OCI-LY1 (cell line): ENCODE measurements around the gene CLDN5.

ENCODE experiments used
- H2AFZ ChIP-seq: fragments of 200-600 bp; sonication (generic), shearing (Covaris generic); 2 replicates; pipeline ENCODE4 v1.6.0; 2014; ENCODE audit warnings: antibody characterized with exemption, mild to moderate bottlenecking, low read length
- H3F3A ChIP-seq: fragments of 200-600 bp; sonication (generic), shearing (Covaris generic); 2 replicates; pipeline ENCODE4 v1.6.0; 2014; ENCODE audit warnings: mild to moderate bottlenecking, antibody characterized with exemption, low read length, moderate library complexity; ENCODE audit not compliant: insufficient read depth
- H3K27ac ChIP-seq: fragments of 200-600 bp; sonication (generic); 2 replicates; pipeline ENCODE4 v1.5.1; 2014; ENCODE audit warnings: low read length, mixed run types, mild to moderate bottlenecking, low read depth; ENCODE audit not compliant: poor library complexity, severe bottlenecking
- H3K27me3 ChIP-seq: fragments of 200-600 bp; sonication (generic); 2 replicates; pipeline ENCODE4 v1.6.0; 2014; ENCODE audit warnings: antibody characterized with exemption, mild to moderate bottlenecking, low read length, moderate library complexity; ENCODE audit not compliant: insufficient read depth
- H3K36me3 ChIP-seq: fragments of 200-600 bp; sonication (generic); 2 replicates; pipeline ENCODE4 v1.6.1; 2014; ENCODE audit warnings: mild to moderate bottlenecking, antibody characterized with exemption, low read length, moderate library complexity, mixed read lengths; ENCODE audit not compliant: insufficient read depth
- H3K4me1 ChIP-seq: fragments of 200-600 bp; sonication (generic); 2 replicates; pipeline ENCODE4 v1.5.1; 2014; ENCODE audit warnings: mild to moderate bottlenecking, low read length, moderate library complexity; ENCODE audit not compliant: insufficient read depth, severe bottlenecking
- H3K4me2 ChIP-seq: fragments of 200-600 bp; sonication (generic), shearing (Covaris generic); 2 replicates; pipeline ENCODE4 v1.6.1; 2014; ENCODE audit warnings: low read length
- H3K4me3 ChIP-seq: fragments of 200-600 bp; sonication (generic); 2 replicates; pipeline ENCODE4 v1.5.1; 2014; ENCODE audit warnings: low read length, low read depth, mild to moderate bottlenecking, mixed read lengths; ENCODE audit not compliant: poor library complexity, severe bottlenecking
- H3K79me2 ChIP-seq: fragments of 200-600 bp; shearing (Covaris generic); 2 replicates; pipeline ENCODE4 v1.6.1; 2016; ENCODE audit warnings: mixed run types, low read length, mixed read lengths; ENCODE audit not compliant: insufficient read depth
- H3K9ac ChIP-seq: fragments of 200-600 bp; sonication (generic), shearing (Covaris generic); 2 replicates; pipeline ENCODE4 v1.6.1; 2014; ENCODE audit warnings: mild to moderate bottlenecking, low read length, mixed read lengths
- H3K9me2 ChIP-seq: fragments of 200-600 bp; sonication (generic), shearing (Covaris generic); 2 replicates; pipeline ENCODE4 v1.6.1; 2014; ENCODE audit warnings: low read depth, mild to moderate bottlenecking, low read length, mixed read lengths
- H3K9me3 ChIP-seq: fragments of 200-600 bp; shearing (Covaris generic); 2 replicates; pipeline ENCODE4 v1.6.1; 2014; ENCODE audit warnings: low read length, mixed read lengths
- H4K20me1 ChIP-seq: fragments of 200-600 bp; sonication (generic), shearing (Covaris generic); 2 replicates; pipeline ENCODE4 v1.6.0; 2016; ENCODE audit warnings: mild to moderate bottlenecking, low read length; ENCODE audit not compliant: insufficient read depth
- CTCF ChIP-seq: fragments of 200-600 bp; sonication (generic), shearing (Covaris generic); IDR thresholded peaks from 2 replicates; pipeline ENCODE4 v1.5.1; 2017; ENCODE audit warnings: mild to moderate bottlenecking, antibody characterized with exemption, low read length, moderate library complexity, mixed read lengths
- EZH2 ChIP-seq: fragments of 200-600 bp; sonication (generic), shearing (Covaris generic); IDR thresholded peaks from 2 replicates; pipeline ENCODE4 v1.8.0; 2017; ENCODE audit warnings: borderline replicate concordance, mixed run types, mild to moderate bottlenecking, antibody characterized with exemption, low read length, moderate library complexity, mixed read lengths

CLDN5 gene

GRCh38 chr22:19555651-19556050 lies 31.4 kb upstream of the CLDN5 start:
- no peak for TF ChIP-seq EZH2
- TF ChIP-seq CTCF = no peak
- H3K27me3 ChIP-seq = peaks cover 7% of the 10 kb centered on the region; the same call in 1 of the 2 replicates
- no peaks in the 10 kb centered on the region for H3K79me2 ChIP-seq
- no peak overlapping the region for H3K27ac ChIP-seq
- H3K4me3 ChIP-seq = no peak overlapping the region
- H3K9me2 ChIP-seq = no peaks in the 10 kb centered on the region
- no peak overlapping the region for H3K4me2 ChIP-seq
- H3K9ac ChIP-seq = no peak overlapping the region
- no peaks in the 10 kb centered on the region for H4K20me1 ChIP-seq
- no peaks in the 10 kb centered on the region; the same call in 1 of the 2 replicates for H3K36me3 ChIP-seq
- H3K9me3 ChIP-seq = no peaks in the 10 kb centered on the region; the same call in 1 of the 2 replicates
- H3K4me1 ChIP-seq = no peaks in the 10 kb centered on the region
- H3F3A ChIP-seq = no peaks in the 10 kb centered on the region
- H2AFZ ChIP-seq = no peak overlapping the region

- no peak overlapping the region for H3K4me2 ChIP-seq
- H3K36me3 ChIP-seq = no peaks in the 10 kb centered on the region; the same call in 1 of the 2 replicates
- H3K4me3 ChIP-seq = no peak overlapping the region
- H3K9me2 ChIP-seq = no peaks in the 10 kb centered on the region
- no peak overlapping the region for H2AFZ ChIP-seq
- no peaks in the 10 kb centered on the region for H3F3A ChIP-seq
- H3K9me3 ChIP-seq = no peaks in the 10 kb centered on the region; the same call in 1 of the 2 replicates
- no peaks in the 10 kb centered on the region for H3K4me1 ChIP-seq
- peaks cover 7% of the 10 kb centered on the region; the same call in 1 of the 2 replicates for H3K27me3 ChIP-seq
- TF ChIP-seq CTCF (no peak), EZH2 (no peak)
- H4K20me1 ChIP-seq = no peaks in the 10 kb centered on the region
- no peak overlapping the region for H3K27ac ChIP-seq
- H3K9ac ChIP-seq = no peak overlapping the region
- H3K79me2 ChIP-seq = no peaks in the 10 kb centered on the region
Observed at GRCh38 chr22:19554834-19555404, 30.7 kb upstream of the CLDN5 start.

- Histone ChIP-seq H2AFZ (no peak overlapping the region), H3F3A (no peaks in the 10 kb centered on the region), H4K20me1 (no peaks in the 10 kb centered on the region), H3K4me3 (no peak overlapping the region), H3K36me3 (no peaks in the 10 kb centered on the region; the same call in 1 of the 2 replicates), H3K4me1 (no peaks in the 10 kb centered on the region), H3K9me3 (no peaks in the 10 kb centered on the region; the same call in 1 of the 2 replicates), H3K9me2 (no peaks in the 10 kb centered on the region), H3K79me2 (no peaks in the 10 kb centered on the region), H3K27ac (no peak overlapping the region), H3K9ac (no peak overlapping the region), H3K27me3 (peaks cover 7% of the 10 kb centered on the region; the same call in 1 of the 2 replicates), H3K4me2 (no peak overlapping the region)
- TF ChIP-seq CTCF (no peak), EZH2 (no peak)
Observed at GRCh38 chr22:19553201-19553600, 29.0 kb upstream of the CLDN5 start.
